A549 treated with CpdA at 1 μM for 4 hours (cell line): ENCODE results near the gene ACYP2. TPM values are rescaled to one million over a fixed set of nuclear protein-coding genes. Genes with fewer than 3 reads are reported as not detected.

ENCODE experiments used
- total RNA-seq: library from RNA; stranded (reverse); fragments of 200-300 nt; extraction: Qiagen RNA extraction; gene quantifications from 5 replicates; pipeline ENCODE4 v1.2.3, GENCODE V29; 2022; ENCODE audit warnings: low read depth

The ACYP2 gene
- total RNA-seq, result 6.3 to 8.4 TPM (median 8.0 TPM) in 5 replicates

DNA sequence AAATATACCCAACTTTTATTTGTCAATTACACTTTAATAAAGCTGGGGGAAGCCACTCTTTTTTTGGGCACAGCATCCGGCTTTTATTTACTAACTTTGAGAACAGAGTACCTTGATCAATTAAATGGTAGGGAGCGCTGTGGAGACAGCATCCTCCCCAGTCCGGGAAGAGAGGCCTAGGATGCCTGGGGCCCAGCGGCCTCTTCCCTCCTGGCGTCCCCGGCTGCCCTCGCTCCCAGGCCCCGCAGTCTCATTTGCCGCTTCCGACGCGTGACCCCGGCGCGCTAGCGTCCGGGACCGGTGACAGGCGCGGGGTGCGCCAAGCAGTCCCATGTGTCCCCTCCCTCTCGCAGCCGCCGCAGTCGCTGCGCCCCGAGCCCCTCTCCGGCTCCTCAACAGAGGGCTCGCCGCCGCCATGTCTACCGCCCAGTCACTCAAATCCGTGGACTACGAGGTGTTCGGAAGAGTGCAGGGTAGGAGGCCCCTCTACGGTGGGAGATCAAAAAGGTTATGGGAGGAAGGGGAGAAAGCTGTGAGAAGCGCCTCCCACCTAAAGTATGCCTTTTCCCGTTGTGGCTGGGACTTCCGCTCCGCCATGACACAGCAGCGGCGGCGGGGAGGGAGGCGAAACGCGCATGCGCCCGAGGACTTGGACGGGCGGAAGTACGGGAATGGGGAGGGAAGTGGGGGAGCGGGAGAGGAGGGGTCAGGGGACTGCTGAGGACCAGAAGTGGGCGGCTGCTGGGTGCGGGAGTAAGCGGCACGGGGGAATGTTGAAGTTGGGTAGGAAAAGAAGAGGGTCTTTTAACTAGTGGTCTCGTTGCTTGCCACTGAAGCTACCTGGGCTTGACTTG is at the start of gene ACYP2:
TSS of gene ACYP2 (plus strand) at position 332 of the 854 bp plus-strand sequence.

DNA sequence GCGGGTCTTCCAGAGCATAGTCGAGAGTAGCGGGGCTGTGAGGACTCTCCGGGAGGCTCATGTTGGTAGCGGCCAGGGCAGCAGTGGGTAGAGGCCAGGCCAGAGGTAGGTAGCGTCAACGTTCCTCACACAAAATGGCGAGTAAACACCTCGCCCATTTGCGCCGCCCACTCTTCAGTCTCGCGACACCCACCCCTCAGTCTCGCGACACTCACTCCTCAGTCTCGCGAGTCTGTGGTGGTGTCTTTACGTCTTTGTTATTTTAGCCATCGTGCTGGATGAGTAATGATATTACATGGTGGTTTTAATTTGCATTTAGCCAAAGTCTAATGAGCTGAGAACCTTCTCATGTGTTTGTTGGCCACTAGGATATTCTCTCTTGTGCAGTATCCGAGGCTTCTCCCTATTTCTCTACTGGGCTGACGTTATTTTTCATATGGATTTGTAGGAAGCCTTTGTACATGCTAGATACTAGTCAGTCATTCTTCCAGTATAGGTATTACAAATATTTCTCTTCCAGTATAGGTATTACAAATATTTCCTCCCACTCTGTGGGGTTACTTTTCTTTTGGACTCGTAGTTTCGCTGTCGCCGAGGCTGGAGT is 140.8 kb downstream of the ACYP2 start, which contains the start of gene TSPYL6:
TSS of gene TSPYL6 (minus strand) at position 139 of the 604 bp plus-strand sequence. CDS start at position 61, 78 bp downstream.

Other genes starting within 250 kb of the ACYP2 start
- gene PSME4, start 144.6 kb upstream of the ACYP2 start, total RNA-seq, result 37.3 to 45.7 TPM (median 43.4 TPM) in 5 replicates
- not detected in 5 replicates for gene TSPYL6, start 140.6 kb downstream of the ACYP2 start, total RNA-seq